Motor neuron (in vitro differentiated cells): ENCODE data around the gene RFX6. TPM values are rescaled to one million over a fixed set of nuclear protein-coding genes. Genes with fewer than 3 reads are reported as not detected.
"Not testable (repeated sequence)": the region's sequence is repeated elsewhere in the genome, so short reads cannot be mapped to it uniquely, and the experiment has no call there.

Experiments used
- ATAC-seq, 8 experiments: fragments of 200-7000 bp; cut with Tn5 transposase; replicated peaks in 6 of 8; 2 replicates each; pipeline ENCODE4 v1.8.0; 2021; ENCODE audit warnings: mild to moderate bottlenecking in 8 of 8, moderate library complexity in 8 of 8
- H3K27ac ChIP-seq, 2 donors: fragments of 250-450 bp; sonication (Bioruptor Pico); 2 replicates each; pipeline ENCODE4 v1.9.0; 2021; ENCODE audit warnings: antibody characterized with exemption in 2 of 2, mild to moderate bottlenecking in 2 of 2, moderate library complexity in 1 of 2
- H3K4me1 ChIP-seq, 2 donors: fragments of 250-450 bp; sonication (Bioruptor Pico); replicated peaks in 1 of 2; 2 replicates each; pipeline ENCODE4 v1.6.1; 2021; ENCODE audit warnings: antibody characterized with exemption in 2 of 2, mild to moderate bottlenecking in 2 of 2, moderate library complexity in 1 of 2
- H3K4me3 ChIP-seq, 5 donors: fragments of 250-450 bp; sonication (Bioruptor Pico); 2 replicates each; pipeline ENCODE4 v1.9.0; 2021; ENCODE audit warnings: antibody characterized with exemption in 5 of 5, mild to moderate bottlenecking in 5 of 5, moderate library complexity in 4 of 5
- WGBS, 10 experiments: fragments of 450-650 bp; shearing (Covaris generic); methylation state at CpG; one replicate each; pipeline ENCODE4 v1.0.0; 2022; 5-methylcytosine and 5-hydroxymethylcytosine counted together
- in situ Hi-C, 9 experiments: fragments of 400-800 bp; cut with MboI; loops; one replicate each; pipeline ENCODE4 v1.15.0; 2021; ENCODE audit warnings: low sequenced_read_pairs in 9 of 9, low pct_unique_long_range_greater_than_20kb in 2 of 9; ENCODE audit not compliant: unreplicated experiment in 9 of 9
- total RNA-seq, 8 experiments: library from RNA; unstranded; fragments of 300-600 nt; gene quantifications; 2 replicates each; pipeline versions ENCODE4 v1.2.3 to v1.2.4, GENCODE V29; 2022

RFX6 gene, protein sequence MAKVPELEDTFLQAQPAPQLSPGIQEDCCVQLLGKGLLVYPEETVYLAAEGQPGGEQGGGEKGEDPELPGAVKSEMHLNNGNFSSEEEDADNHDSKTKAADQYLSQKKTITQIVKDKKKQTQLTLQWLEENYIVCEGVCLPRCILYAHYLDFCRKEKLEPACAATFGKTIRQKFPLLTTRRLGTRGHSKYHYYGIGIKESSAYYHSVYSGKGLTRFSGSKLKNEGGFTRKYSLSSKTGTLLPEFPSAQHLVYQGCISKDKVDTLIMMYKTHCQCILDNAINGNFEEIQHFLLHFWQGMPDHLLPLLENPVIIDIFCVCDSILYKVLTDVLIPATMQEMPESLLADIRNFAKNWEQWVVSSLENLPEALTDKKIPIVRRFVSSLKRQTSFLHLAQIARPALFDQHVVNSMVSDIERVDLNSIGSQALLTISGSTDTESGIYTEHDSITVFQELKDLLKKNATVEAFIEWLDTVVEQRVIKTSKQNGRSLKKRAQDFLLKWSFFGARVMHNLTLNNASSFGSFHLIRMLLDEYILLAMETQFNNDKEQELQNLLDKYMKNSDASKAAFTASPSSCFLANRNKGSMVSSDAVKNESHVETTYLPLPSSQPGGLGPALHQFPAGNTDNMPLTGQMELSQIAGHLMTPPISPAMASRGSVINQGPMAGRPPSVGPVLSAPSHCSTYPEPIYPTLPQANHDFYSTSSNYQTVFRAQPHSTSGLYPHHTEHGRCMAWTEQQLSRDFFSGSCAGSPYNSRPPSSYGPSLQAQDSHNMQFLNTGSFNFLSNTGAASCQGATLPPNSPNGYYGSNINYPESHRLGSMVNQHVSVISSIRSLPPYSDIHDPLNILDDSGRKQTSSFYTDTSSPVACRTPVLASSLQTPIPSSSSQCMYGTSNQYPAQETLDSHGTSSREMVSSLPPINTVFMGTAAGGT
- under 1 TPM in 3 of 8 experiments, not detected in 5; 0.04 to 0.19 (median 0.05) TPM for total RNA-seq

DNA sequence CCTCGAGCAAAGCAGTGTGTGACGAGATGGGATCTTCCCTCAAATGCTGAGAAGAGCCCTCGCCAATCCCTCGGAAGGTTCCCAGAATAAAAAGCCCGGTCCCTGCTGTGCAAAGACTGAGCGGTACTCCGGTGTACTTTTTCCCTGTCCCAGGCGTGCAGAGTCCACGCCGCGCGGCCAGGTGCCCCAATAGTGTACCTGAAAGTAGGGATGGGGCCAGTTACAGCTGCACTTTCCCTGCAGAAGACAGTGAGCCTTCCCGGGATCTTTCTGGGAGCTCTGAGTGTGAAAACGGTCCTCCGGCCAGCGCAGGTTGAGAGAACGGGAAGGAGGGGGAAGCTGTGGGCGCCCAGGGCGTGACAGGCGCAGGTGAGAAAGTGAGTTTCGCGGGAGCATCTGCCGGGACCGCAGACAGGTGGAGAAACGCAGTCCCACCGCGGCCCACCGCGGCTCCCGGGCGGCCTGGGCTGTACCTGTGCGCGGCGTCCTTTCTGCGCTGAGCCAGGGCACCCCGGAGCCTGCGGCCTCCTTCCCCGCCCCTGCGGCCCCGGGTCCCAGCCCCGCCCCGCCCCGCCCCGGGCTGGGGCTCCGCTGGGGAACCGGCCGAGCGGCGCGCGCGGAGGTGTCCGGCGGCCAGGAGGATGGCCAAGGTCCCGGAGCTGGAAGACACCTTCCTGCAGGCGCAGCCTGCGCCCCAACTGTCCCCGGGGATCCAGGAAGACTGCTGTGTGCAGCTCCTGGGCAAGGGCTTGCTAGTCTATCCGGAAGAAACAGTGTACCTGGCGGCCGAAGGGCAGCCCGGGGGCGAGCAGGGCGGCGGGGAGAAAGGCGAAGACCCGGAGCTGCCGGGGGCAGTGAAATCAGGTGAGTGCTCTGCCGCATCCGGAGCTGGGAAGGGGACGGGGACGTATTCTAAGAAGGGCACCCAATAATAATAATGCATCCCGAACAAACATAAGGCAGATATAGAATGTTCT, at the start of gene RFX6:
RFX6 (plus strand) TSS at position 608 of the 977 bp plus-strand sequence; CDS start at position 642, 34 bp downstream.
- peak in 6 of 8 experiments; percentile 47 to 79 (median 74) for ATAC-seq
- Histone ChIP-seq H3K4me1 (peaks cover 0 to 6% of the 10 kb centered on the region in 2 donors), H3K27ac (no peak within 1 kb of the TSS), H3K4me3 (peak within 1 kb of the TSS; percentile 23 to 35 (median 30))
- in situ Hi-C loops, result no loop called here
- WGBS, 10 experiments, result 0 to 18% (median 7%) methylated on average over 2 to 13 of the region's 73 CpGs; no CpG with 5 or more reads in 4 of the 10 experiments

DNA sequence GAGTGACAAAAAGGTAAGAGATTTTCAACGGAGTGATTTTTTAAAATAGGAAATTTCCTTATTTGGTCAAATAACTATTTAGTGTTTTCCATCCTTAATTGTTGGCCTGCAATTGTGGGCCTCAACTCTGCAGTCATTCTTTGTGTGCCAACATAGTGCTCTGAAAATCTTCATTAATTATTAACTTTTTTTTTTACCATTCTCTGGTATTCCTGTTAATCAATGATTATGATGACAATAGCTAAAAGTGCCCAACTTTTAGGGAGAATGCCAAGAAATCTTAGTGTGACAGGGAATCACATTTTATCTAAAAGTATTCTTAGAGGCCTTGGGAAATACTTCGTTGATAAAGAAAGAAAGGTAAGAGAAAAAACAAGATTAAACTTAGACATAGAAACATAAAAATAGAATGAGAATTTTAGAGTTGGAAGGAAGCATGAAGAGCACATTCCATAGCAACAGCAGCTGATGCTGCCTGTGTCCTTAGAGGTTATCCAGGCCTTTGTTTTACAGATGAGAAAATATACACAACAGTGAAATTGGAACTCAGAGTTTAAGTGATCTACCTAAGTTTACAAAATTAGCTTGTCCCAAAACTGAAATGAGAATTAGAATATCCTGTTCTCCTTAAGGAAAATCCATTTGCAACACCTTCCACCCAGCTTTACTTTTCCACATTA, 49.3 kb upstream of the RFX6 start:
- in situ Hi-C loops, result no loop called here
- no peaks in the 10 kb centered on the region for H3K4me1 ChIP-seq
- H3K27ac ChIP-seq, result no peak overlapping the region
- WGBS, 10 experiments, result 0 to 44% (median 7%) methylated on average over 1 to 2 of the region's 2 CpGs
- no peak overlapping the region for H3K4me3 ChIP-seq
- ATAC-seq, result no peak

DNA sequence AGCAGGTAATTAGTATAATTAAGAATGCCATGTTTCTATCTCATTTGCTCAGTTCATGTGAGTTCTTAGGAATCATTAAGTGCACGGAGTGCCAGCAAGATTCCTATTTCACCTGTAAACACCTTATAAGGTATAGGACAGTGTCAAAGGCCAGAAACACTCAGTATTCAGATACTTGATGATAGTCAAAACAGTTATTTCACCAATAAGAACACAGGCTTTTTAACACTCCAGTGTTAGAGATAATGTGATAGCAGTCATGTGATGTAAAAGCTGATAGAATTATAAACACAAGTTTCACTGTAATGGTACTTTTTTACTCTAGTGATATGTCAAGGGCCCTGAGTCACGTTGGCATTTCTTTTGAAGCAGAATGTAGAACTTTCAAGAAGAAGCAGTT, 48.1 kb upstream of the RFX6 start, which contains the start of gene GPRC6A:
GPRC6A (minus strand) TSS at position 101 of the 400 bp plus-strand sequence; CDS start at position 31, 70 bp downstream.
- 0 to 91% (median 59%) methylated on average over 1 to 2 of the region's 2 CpGs; no CpG with 5 or more reads in 2 of the 10 experiments for WGBS, 10 experiments
- H3K4me3 ChIP-seq, result no peak within 1 kb of the TSS
- in situ Hi-C loops, result no loop called here
- no peak within 1 kb of the TSS for H3K27ac ChIP-seq
- ATAC-seq, result no peak
- H3K4me1 ChIP-seq, result no peaks in the 10 kb centered on the region

DNA sequence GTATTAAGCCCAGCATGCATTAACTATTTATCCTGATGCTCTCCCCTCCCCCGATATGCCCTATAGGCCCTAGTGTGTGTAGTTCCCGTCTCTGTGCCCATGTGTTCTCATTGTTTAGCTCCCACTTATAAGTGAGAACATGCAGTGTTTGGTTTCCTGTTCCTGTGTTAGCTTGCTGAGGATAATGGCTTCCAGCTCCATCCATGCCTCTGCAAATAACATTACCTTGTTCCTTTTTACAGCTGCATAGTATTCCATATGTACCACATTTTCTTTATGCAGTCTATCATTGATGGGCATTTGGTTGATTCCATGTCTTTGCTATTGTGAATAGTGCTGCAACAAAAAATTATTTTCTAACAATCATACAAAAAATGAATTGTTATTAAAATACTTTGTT, 42.5 kb upstream of the RFX6 start:
- WGBS, 10 experiments, result 17 to 100% (median 83%) methylated on average over 1 to 2 of the region's 2 CpGs; no CpG with 5 or more reads in 5 of the 10 experiments
- H3K27ac ChIP-seq, ATAC-seq, in situ Hi-C loops, H3K4me3 ChIP-seq, H3K4me1 ChIP-seq: not testable (repeated sequence)

DNA sequence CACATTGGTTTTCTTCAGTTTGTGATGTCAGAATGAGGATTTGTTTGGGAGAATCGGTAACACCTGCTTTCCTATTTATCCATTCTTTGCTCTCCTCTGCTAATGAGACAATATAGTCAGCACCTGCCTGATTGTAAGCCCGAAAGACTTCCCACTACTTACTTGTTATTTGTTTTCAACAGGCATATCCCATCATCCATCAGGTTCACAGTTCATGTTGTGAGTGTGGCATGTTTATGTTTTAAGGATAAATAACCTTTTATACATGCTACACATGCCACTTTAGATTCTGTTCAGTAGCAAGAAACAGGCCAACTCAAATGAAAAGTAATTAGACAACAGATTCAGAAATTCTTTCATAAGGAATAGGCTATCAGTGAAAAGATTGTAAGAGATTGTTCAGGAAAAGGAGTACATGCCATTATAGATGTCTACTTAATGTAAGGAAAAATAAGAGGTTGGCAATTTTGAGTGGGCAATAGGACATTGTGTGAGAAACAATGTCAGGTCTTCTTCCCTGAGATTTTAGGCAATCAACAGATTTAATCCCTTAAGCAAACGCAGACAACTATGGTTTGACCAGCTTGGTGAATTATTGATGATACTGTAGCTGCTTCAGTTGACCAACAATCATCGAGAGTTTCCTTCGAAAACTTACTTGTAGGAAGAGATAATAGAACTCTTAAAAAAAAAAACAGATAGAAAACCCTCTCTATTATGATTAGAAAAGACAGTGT, 40.3 kb upstream of the RFX6 start:
- in situ Hi-C loops, result no loop called here
- no peak overlapping the region for H3K27ac ChIP-seq
- no peak overlapping the region for H3K4me3 ChIP-seq
- no peak for ATAC-seq
- no peaks in the 10 kb centered on the region for H3K4me1 ChIP-seq
- whole genome bisulfite sequencing, 10 experiments, result 6 to 96% (median 76%) methylated on average over 1 to 5 of the region's 5 CpGs

DNA sequence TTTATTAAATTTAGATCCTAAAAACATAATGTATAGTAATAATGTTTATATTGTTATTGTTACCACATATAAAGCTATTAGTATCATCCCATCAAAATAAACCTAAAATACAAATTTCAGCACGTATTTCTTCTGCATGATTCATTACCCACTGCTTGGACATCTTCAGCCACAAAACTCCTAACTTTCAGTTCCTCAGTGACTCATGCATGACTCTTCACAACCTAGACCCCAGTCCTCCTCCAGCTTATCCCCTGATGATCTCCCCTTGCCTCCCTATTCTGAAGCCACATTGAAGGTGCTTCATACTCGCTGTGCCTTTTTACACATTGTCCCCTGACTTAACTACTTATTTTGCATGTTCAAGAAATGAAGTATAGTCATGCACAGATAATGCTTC, 37.0 kb upstream of the RFX6 start:
- Histone ChIP-seq H3K4me3 (no peak overlapping the region), H3K4me1 (no peaks in the 10 kb centered on the region), H3K27ac (no peak overlapping the region)
- WGBS, 10 experiments, result 0 to 100% (median 80%) methylated on average over 1 to 2 of the region's 2 CpGs
- no peak for ATAC-seq
- in situ Hi-C loops, result no loop called here

DNA sequence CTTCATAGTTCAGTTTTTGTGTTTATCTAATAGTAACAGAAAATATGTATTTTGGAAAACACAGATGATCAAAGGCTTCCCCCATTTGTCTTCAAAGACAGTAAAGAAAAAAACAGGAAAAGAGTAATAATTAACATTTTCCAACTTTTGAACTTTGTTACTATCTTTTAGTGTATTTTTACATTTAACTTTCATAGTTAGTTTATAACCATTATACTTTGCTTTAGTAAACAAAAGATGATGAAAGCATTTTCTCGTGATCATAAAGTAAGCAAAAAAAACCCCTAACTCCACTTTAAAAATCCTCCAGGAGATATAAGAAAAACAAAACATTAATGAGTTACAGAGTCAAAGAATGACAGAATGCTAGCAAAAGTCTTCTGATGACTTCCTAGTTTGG, 34.6 kb upstream of the RFX6 start:
- H3K4me1 ChIP-seq, result no peaks in the 10 kb centered on the region
- no peak for ATAC-seq
- H3K4me3 ChIP-seq, result no peak overlapping the region
- H3K27ac ChIP-seq, result no peak overlapping the region
- in situ Hi-C loops, result no loop called here
- WGBS, 10 experiments, result 0 to 100% (median 88%) methylated on average over 1 of the region's 1 CpG

DNA sequence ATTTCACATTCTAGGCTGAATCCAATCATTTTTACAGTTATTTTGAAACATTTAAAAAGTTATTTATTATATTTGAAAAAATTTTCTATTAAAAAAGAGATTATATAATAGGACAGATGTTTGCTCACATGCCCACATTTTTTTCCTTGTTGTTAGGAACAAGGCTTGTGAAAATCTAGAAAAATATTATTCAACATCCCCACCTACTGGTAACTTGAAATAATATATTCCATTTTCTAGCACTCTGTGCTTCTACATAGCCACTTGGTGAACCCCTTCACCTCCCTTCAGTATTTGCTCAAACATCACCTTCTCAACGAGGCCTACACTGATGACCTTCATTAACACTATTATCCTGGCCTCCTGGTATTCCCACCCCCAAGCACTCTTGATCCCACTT, 29.8 kb upstream of the RFX6 start:
- no peak overlapping the region for H3K4me3 ChIP-seq
- WGBS, 10 experiments, result 0 to 75% (median 43%) methylated on average over 1 of the region's 1 CpG; no CpG with 5 or more reads in 3 of the 10 experiments

DNA sequence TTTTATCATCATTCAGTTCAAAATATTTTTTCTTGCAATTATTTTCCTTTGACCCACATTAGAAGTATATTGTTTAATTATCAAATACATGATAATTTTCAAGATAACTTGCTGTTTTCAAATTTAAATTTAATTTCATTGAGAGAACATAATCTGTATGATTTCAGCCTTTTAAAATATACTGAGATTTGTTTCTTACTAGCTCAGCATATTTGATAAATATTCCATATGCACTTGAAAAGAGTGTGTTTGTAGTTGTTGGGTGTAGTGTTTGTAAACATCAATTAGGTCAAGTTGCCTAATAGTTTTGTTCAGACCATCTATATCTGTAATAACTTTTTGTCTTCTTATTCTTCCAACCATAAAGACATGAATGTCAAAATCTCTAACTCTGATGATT, 19.0 kb upstream of the RFX6 start:
- in situ Hi-C loops, result no loop called here
- H3K4me1 ChIP-seq, result no peaks in the 10 kb centered on the region
- no peak overlapping the region for H3K27ac ChIP-seq
- no peak overlapping the region for H3K4me3 ChIP-seq
- ATAC-seq, result no peak

More for the DNA sequence above, 29.8 kb upstream of the RFX6 start:
- Histone ChIP-seq H3K27ac (no peak overlapping the region), H3K4me1 (no peaks in the 10 kb centered on the region)
- in situ Hi-C loops, result no loop called here
- ATAC-seq, result peak in 3 of 8 experiments; percentile 59 to 80 (median 61)

DNA sequence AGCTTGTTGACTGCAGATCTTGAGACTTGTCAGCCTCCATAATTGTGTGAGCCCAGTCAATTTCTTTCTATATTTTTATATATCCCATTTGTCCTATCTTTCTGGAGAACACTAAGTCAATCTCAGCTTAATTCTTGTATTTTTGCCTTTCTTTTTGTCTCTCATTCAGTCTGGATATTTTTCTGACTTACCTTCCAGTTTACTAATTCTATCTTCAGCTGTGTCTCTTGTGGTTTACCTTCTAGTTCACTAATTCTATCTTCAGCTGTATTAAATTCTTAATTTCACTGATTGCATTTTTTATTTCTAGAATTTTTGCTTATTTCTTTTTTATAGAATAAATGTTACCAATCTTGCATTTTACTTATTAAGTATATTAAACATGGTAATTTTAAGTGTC, 17.8 kb upstream of the RFX6 start:
- no peaks in the 10 kb centered on the region for H3K4me1 ChIP-seq
- in situ Hi-C loops, result no loop called here
- no peak overlapping the region for H3K4me3 ChIP-seq
- ATAC-seq, result no peak
- no peak overlapping the region for H3K27ac ChIP-seq

DNA sequence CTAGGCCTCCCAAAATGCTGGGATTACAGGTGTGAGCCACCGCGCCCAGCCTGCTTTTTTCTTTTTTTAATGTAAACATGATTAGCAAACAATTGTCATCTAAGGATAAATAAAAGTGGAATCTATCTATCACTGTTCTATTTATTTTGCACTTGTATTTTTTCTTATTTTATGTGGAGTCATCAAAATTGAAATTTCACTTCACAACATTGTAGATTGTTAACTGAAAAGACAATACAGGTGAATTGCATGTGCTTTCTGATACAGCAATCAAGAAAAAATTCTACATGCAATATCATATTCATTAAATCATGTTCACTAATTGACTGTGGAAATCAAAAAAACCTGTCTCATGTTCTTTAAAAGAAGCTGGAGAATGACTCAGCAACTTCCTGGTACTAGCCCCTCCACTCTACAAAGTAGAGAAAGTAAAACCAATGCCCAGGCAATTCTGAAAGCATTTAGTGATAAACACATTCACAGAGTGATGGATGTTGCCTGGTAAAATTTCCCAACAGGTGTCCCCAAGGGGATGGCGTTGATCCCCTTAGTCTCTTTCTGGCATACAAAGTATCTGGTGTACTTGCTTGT, 10.7 kb upstream of the RFX6 start:
- in situ Hi-C loops, result no loop called here
- no peak for ATAC-seq
- Histone ChIP-seq H3K4me1 (no peaks in the 10 kb centered on the region), H3K27ac (no peak overlapping the region), H3K4me3 (no peak overlapping the region)
- WGBS, 10 experiments, result 40 to 100% (median 94%) methylated on average over 1 to 3 of the region's 3 CpGs; no CpG with 5 or more reads in 3 of the 10 experiments
